Measurements from ENCODE around the gene MSI2. TPM values are rescaled to one million over a fixed set of nuclear protein-coding genes. Genes with fewer than 3 reads are reported as not detected.

Gene MSI2
- total RNA-seq, 2 experiments from 2014 or later, result 117 to 120 TPM

GRCh38 chr17:57512258-57512657 lies 255.9 kb downstream of the MSI2 start:
- Mint-ChIP-seq H3K27me3 (no peaks in the 10 kb centered on the region), H3K4me1 (peaks cover 2% of the 10 kb centered on the region), H3K36me3 (no peaks in the 10 kb centered on the region), H3K9me3 (ENCODE audit: low read depth) (no peaks in the 10 kb centered on the region), H3K4me3 (no peak overlapping the region), H3K27ac (no peak overlapping the region)
- CTCF ChIA-PET, result interaction anchor here (1.0 to 1.3 kb wide), 2 partner anchors 269 to 271 kb away, joined by 3 read pairs; no protein-coding TSS in a partner anchor
- DNase-seq (no peak), ATAC-seq (no peak)

- ATAC-seq (no peak), DNase-seq (no peak)
- no peaks in the 10 kb centered on the region for H3K27me3 Mint-ChIP-seq
- H3K4me1 Mint-ChIP-seq, result peaks cover 2% of the 10 kb centered on the region
- CTCF ChIA-PET, result interaction anchor here (1.0 kb wide), 1 partner anchor 270 kb away, joined by 3 read pairs; no protein-coding TSS in a partner anchor
- H3K27ac Mint-ChIP-seq, result no peak overlapping the region
- H3K4me3 Mint-ChIP-seq, result no peak overlapping the region
- H3K9me3 Mint-ChIP-seq (ENCODE audit: low read depth), result no peaks in the 10 kb centered on the region
- no peaks in the 10 kb centered on the region for H3K36me3 Mint-ChIP-seq
These were observed 256.4 kb downstream of the MSI2 start for GRCh38 chr17:57512691-57513090.

- Mint-ChIP-seq H3K9me3 (ENCODE audit: low read depth) (no peaks in the 10 kb centered on the region), H3K36me3 (no peaks in the 10 kb centered on the region), H3K27ac (no peak overlapping the region), H3K27me3 (no peaks in the 10 kb centered on the region), H3K4me1 (peaks cover 2% of the 10 kb centered on the region), H3K4me3 (no peak overlapping the region)
- ATAC-seq, result no peak
- CTCF ChIA-PET, result no interaction called here
- DNase-seq, result no peak
These were observed 257.2 kb downstream of the MSI2 start for GRCh38 chr17:57513569-57513968.

GRCh38 chr17:57514614-57515013 lies 258.3 kb downstream of the MSI2 start:
- Mint-ChIP-seq H3K4me3 (no peak overlapping the region), H3K9me3 (ENCODE audit: low read depth) (no peaks in the 10 kb centered on the region), H3K27me3 (no peaks in the 10 kb centered on the region), H3K4me1 (peaks cover 3% of the 10 kb centered on the region), H3K27ac (no peak overlapping the region), H3K36me3 (no peaks in the 10 kb centered on the region)
- DNase-seq (no peak), ATAC-seq (no peak)
- CTCF ChIA-PET, result interaction anchor here (0.5 to 2.7 kb wide), 4 partner anchors 104 to 271 kb away, joined by 3 to 10 read pairs (median 3); no protein-coding TSS in a partner anchor

GRCh38 chr17:57515662-57516211 lies 259.4 kb downstream of the MSI2 start:
- ATAC-seq (no peak), DNase-seq (no peak)
- Mint-ChIP-seq H3K4me1 (peaks cover 3% of the 10 kb centered on the region), H3K36me3 (no peaks in the 10 kb centered on the region), H3K4me3 (no peak overlapping the region), H3K27ac (no peak overlapping the region), H3K27me3 (no peaks in the 10 kb centered on the region), H3K9me3 (ENCODE audit: low read depth) (no peaks in the 10 kb centered on the region)
- CTCF ChIA-PET, result interaction anchor here (0.9 to 2.7 kb wide), 3 partner anchors 9 to 273 kb away, joined by 3 to 10 read pairs (median 3); no protein-coding TSS in a partner anchor

GRCh38 chr17:57516290-57517230 lies 260.2 kb downstream of the MSI2 start:
- ATAC-seq, result no peak
- no peaks in the 10 kb centered on the region for H3K27me3 Mint-ChIP-seq
- H3K27ac Mint-ChIP-seq, result no peak overlapping the region
- DNase-seq, result no peak
- CTCF ChIA-PET, result interaction anchor here (0.9 to 2.7 kb wide), 2 partner anchors 268 to 273 kb away, joined by 3 to 10 read pairs; no protein-coding TSS in a partner anchor
- H3K36me3 Mint-ChIP-seq, result no peaks in the 10 kb centered on the region
- H3K4me3 Mint-ChIP-seq, result no peak overlapping the region
- H3K9me3 Mint-ChIP-seq (ENCODE audit: low read depth), result no peaks in the 10 kb centered on the region
- H3K4me1 Mint-ChIP-seq, result peaks cover 3% of the 10 kb centered on the region

- no peak overlapping the region for H3K27ac Mint-ChIP-seq
- no peaks in the 10 kb centered on the region for H3K36me3 Mint-ChIP-seq
- ATAC-seq (no peak), DNase-seq (no peak)
- H3K4me3 Mint-ChIP-seq, result no peak overlapping the region
- no peaks in the 10 kb centered on the region for H3K9me3 Mint-ChIP-seq (ENCODE audit: low read depth)
- CTCF ChIA-PET, result no interaction called here
- H3K27me3 Mint-ChIP-seq, result no peaks in the 10 kb centered on the region
- H3K4me1 Mint-ChIP-seq, result peaks cover 3% of the 10 kb centered on the region
These were observed 260.9 kb downstream of the MSI2 start for GRCh38 chr17:57517273-57517631.

- H3K27me3 Mint-ChIP-seq, result no peaks in the 10 kb centered on the region
- no peak overlapping the region for H3K27ac Mint-ChIP-seq
- H3K4me1 Mint-ChIP-seq, result peaks cover 3% of the 10 kb centered on the region
- CTCF ChIA-PET, result no interaction called here
- H3K4me3 Mint-ChIP-seq, result no peak overlapping the region
- H3K9me3 Mint-ChIP-seq (ENCODE audit: low read depth), result no peaks in the 10 kb centered on the region
- no peak for DNase-seq
- ATAC-seq, result no peak
- no peaks in the 10 kb centered on the region for H3K36me3 Mint-ChIP-seq
These were observed 261.5 kb downstream of the MSI2 start for GRCh38 chr17:57517632-57518456.

GRCh38 chr17:57518587-57519581 lies 262.6 kb downstream of the MSI2 start:
- no peaks in the 10 kb centered on the region for H3K9me3 Mint-ChIP-seq (ENCODE audit: low read depth)
- H3K27me3 Mint-ChIP-seq, result no peaks in the 10 kb centered on the region
- CTCF ChIA-PET, result no interaction called here
- no peak overlapping the region for H3K27ac Mint-ChIP-seq
- H3K36me3 Mint-ChIP-seq, result no peaks in the 10 kb centered on the region
- no peak for ATAC-seq
- DNase-seq, result no peak
- H3K4me1 Mint-ChIP-seq, result peaks cover 8% of the 10 kb centered on the region
- H3K4me3 Mint-ChIP-seq, result no peak overlapping the region

- CTCF ChIA-PET, result no interaction called here
These were observed 263.5 kb downstream of the MSI2 start for GRCh38 chr17:57519800-57520199.

GRCh38 chr17:57521606-57522005 lies 265.3 kb downstream of the MSI2 start:
- Mint-ChIP-seq H3K36me3 (no peaks in the 10 kb centered on the region), H3K27ac (no peak overlapping the region), H3K4me1 (peaks cover 18% of the 10 kb centered on the region), H3K9me3 (ENCODE audit: low read depth) (no peaks in the 10 kb centered on the region), H3K27me3 (no peaks in the 10 kb centered on the region), H3K4me3 (no peak overlapping the region)
- no peak for DNase-seq
- no peak for ATAC-seq
- CTCF ChIA-PET, result interaction anchor here (0.5 to 0.9 kb wide), 3 partner anchors 65 to 279 kb away, joined by 3 to 4 read pairs (median 3); no protein-coding TSS in a partner anchor

More at GRCh38 chr17:57519800-57520199, 263.5 kb downstream of the MSI2 start:
- Mint-ChIP-seq H3K27ac (no peak overlapping the region), H3K4me3 (no peak overlapping the region), H3K4me1 (peaks cover 16% of the 10 kb centered on the region), H3K27me3 (no peaks in the 10 kb centered on the region), H3K9me3 (ENCODE audit: low read depth) (no peaks in the 10 kb centered on the region), H3K36me3 (no peaks in the 10 kb centered on the region)
- ATAC-seq (no peak), DNase-seq (no peak)

Data from activated CD8-positive, alpha-beta memory T cell treated with anti-CD3 and anti-CD28 coated beads, Interleukin-2, amount 10 ng/mL, durations not matched to agents 7 days and 5 days (primary cell).